ENCODE data around the gene STK32B.

DNA sequence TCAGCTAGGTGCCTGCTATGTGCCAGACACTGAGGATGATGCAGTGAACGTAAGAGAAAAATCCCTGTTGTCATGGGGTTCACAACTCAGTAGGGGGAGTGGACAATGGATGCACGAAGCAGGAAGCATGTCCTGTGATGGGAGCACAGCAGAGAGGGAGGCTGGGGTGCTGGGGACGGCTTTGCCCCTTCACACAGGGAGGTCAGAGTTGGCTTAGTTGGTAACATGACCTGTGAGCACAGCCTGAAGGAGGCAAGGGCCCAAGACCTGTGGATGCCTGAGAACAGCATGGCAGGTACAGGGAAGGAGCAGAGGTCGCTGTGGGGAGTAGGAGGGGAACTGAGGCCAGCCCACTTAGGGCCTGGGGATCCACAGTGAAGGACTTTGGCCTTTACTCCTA lies 109.4 kb downstream of the STK32B start:
- TF ChIP-seq, protein P1, sequence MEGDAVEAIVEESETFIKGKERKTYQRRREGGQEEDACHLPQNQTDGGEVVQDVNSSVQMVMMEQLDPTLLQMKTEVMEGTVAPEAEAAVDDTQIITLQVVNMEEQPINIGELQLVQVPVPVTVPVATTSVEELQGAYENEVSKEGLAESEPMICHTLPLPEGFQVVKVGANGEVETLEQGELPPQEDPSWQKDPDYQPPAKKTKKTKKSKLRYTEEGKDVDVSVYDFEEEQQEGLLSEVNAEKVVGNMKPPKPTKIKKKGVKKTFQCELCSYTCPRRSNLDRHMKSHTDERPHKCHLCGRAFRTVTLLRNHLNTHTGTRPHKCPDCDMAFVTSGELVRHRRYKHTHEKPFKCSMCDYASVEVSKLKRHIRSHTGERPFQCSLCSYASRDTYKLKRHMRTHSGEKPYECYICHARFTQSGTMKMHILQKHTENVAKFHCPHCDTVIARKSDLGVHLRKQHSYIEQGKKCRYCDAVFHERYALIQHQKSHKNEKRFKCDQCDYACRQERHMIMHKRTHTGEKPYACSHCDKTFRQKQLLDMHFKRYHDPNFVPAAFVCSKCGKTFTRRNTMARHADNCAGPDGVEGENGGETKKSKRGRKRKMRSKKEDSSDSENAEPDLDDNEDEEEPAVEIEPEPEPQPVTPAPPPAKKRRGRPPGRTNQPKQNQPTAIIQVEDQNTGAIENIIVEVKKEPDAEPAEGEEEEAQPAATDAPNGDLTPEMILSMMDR (conservative IDR thresholded peaks at IDR 0.05; ENCODE audit: low read depth, low read length): no peak
- no peak for TF ChIP-seq EZH2 (IDR thresholded peaks at IDR 0.05; ENCODE audit: low read length, unreplicated experiment)
- TF ChIP-seq EZH2phosphoT487 (IDR thresholded peaks at IDR 0.05; ENCODE audit: borderline replicate concordance, low read length): no peak
